ENCODE data around the gene ARL15.

The ARL15 gene

GRCh38 chr5:54281960-54282692 is 28.2 kb downstream of the ARL15 start:
- no peak for DNase-seq

GRCh38 chr5:54279960-54280359 is 30.4 kb downstream of the ARL15 start:
- no peak for DNase-seq

- DNase-seq, result no peak
These were observed 31.2 kb downstream of the ARL15 start for GRCh38 chr5:54278979-54279717.

- DNase-seq, result no peak
These were observed 32.1 kb downstream of the ARL15 start for GRCh38 chr5:54278036-54278830.

- DNase-seq, result no peak
These were observed 34.3 kb downstream of the ARL15 start for GRCh38 chr5:54276048-54276447.

- DNase-seq, result no peak
These were observed 35.0 kb downstream of the ARL15 start for GRCh38 chr5:54275361-54275760.

- no peak for DNase-seq
These were observed 35.4 kb downstream of the ARL15 start for GRCh38 chr5:54274944-54275343.

GRCh38 chr5:54273715-54274114 is 36.7 kb downstream of the ARL15 start:
- no peak for DNase-seq

- DNase-seq, result no peak
These were observed 37.6 kb downstream of the ARL15 start for GRCh38 chr5:54272746-54273145.

- DNase-seq, result no peak
These were observed 40.0 kb downstream of the ARL15 start for GRCh38 chr5:54270326-54270725.

GRCh38 chr5:54264574-54264973 is 45.8 kb downstream of the ARL15 start:
- DNase-seq, result no peak

GRCh38 chr5:54263447-54263846 is 46.9 kb downstream of the ARL15 start:
- no peak for DNase-seq

GRCh38 chr5:54261596-54261995 is 48.8 kb downstream of the ARL15 start:
- no peak for DNase-seq

- DNase-seq, result no peak
These were observed 50.4 kb downstream of the ARL15 start for GRCh38 chr5:54259981-54260380.

GRCh38 chr5:54259090-54259489 is 51.3 kb downstream of the ARL15 start:
- DNase-seq, result no peak

GRCh38 chr5:54257366-54258118 is 52.8 kb downstream of the ARL15 start:
- no peak for DNase-seq

GRCh38 chr5:54254482-54255198 is 55.7 kb downstream of the ARL15 start:
- no peak for DNase-seq

GRCh38 chr5:54251981-54252380 is 58.4 kb downstream of the ARL15 start:
- no peak for DNase-seq

- DNase-seq, result peak; percentile 23
These were observed 61.0 kb downstream of the ARL15 start for GRCh38 chr5:54249210-54250028.

- no peak for DNase-seq
These were observed 63.1 kb downstream of the ARL15 start for GRCh38 chr5:54247226-54247625.

- no peak for DNase-seq
These were observed 66.8 kb downstream of the ARL15 start for GRCh38 chr5:54243483-54244080.
